GM12878 (cell line): ENCODE measurements around the gene CDKN2A. TPM values are rescaled to one million over a fixed set of nuclear protein-coding genes. Genes with fewer than 3 reads are reported as not detected.

Experiments used
- ATAC-seq: fragments of 200-7000 bp; cut with Tn5 transposase; 3 replicates; pipeline ENCODE4 v1.9.1; 2020; ENCODE audit warnings: mild to moderate bottlenecking, moderate library complexity
- BruUV-seq: library from RNA; stranded (reverse); fragments of 400-500 nt; replicated peaks from 2 replicates; lab custom pipeline; 2021; lab: Mats Ljungman, UMichigan
- CTCF ChIA-PET: fragments of 300-600 bp; sonication (Branson Sonifier 250); formaldehyde crosslinking; extraction: SDS; loops from one replicate; lab custom pipeline; 2021; ENCODE audit warnings: inconsistent platforms; lab: Yijun Ruan, JAX
- POLR2A ChIA-PET: fragments of 350-600 bp; formaldehyde crosslinking; extraction: SDS; loops from one replicate; lab custom pipeline; 2021; ENCODE audit warnings: inconsistent platforms; lab: Charles Lee
- RAD21 ChIA-PET: fragments of 300-600 bp; sonication (Branson Sonifier 250); formaldehyde crosslinking; loops from one replicate; lab custom pipeline; 2023; ENCODE audit warnings: antibody characterized with exemption; ENCODE audit not compliant: unreplicated experiment; lab: Charles Lee
- SMC1A ChIA-PET: fragments of 300-600 bp; sonication (Branson Sonifier 250); formaldehyde crosslinking; loops from one replicate; lab custom pipeline; 2023; ENCODE audit not compliant: unreplicated experiment, uncharacterized antibody; lab: Charles Lee
- DNase-seq: peaks from one replicate; pipeline ENCODE4 v3.0.0-alpha.2; 2011; ENCODE audit warnings: low read depth, low spot score
- FAIRE-seq: peaks from 3 replicates; lab custom pipeline; 2011; peaks lifted over from hg19 to GRCh38; lab: Jason Lieb, UNC
- H2AFZ ChIP-seq: 2 replicates; pipeline ENCODE4 v1.6.0; 2011; ENCODE audit warnings: low read depth, low read length, control low read depth; ENCODE audit not compliant: control insufficient read depth
- H3K27ac ChIP-seq: 2 replicates; pipeline ENCODE4 v1.5.1; 2011; ENCODE audit warnings: control low read depth; ENCODE audit not compliant: control insufficient read depth, insufficient read depth
- H3K27me3 ChIP-seq, 2 experiments: replicated peaks in 1 of 2; 2 replicates each; pipeline versions ENCODE4 v1.6.0 to v1.6.1; 2011; ENCODE audit warnings: low read length in 1 of 2; ENCODE audit not compliant: control insufficient read depth in 2 of 2, insufficient read depth in 2 of 2
- H3K36me3 ChIP-seq, 2 experiments: 2 replicates each; pipeline ENCODE4 v1.5.1; 2011; ENCODE audit warnings: low read length in 1 of 2; ENCODE audit not compliant: control insufficient read depth in 2 of 2, insufficient read depth in 2 of 2
- H3K4me1 ChIP-seq: 2 replicates; pipeline ENCODE4 v1.6.1; 2011; ENCODE audit warnings: mild to moderate bottlenecking, low read length, moderate library complexity, mixed read lengths; ENCODE audit not compliant: control insufficient read depth, insufficient read depth
- H3K4me2 ChIP-seq: 2 replicates; pipeline ENCODE4 v1.6.0; 2011; ENCODE audit warnings: control low read depth; ENCODE audit not compliant: control insufficient read depth, insufficient read depth
- H3K4me3 ChIP-seq: fragments of 200-600 bp; sonication (generic); 2 replicates; pipeline ENCODE4 v1.5.1; 2016
- H3K79me2 ChIP-seq: 2 replicates; pipeline ENCODE4 v1.6.0; 2011; ENCODE audit warnings: low read length; ENCODE audit not compliant: control insufficient read depth, insufficient read depth
- H3K9ac ChIP-seq: 2 replicates; pipeline ENCODE4 v1.8.0; 2011; ENCODE audit warnings: low read length, control low read depth, mixed read lengths; ENCODE audit not compliant: control insufficient read depth, insufficient read depth
- H3K9me3 ChIP-seq: replicated peaks from 3 replicates; pipeline ENCODE4 v1.5.1; 2011; ENCODE audit warnings: mild to moderate bottlenecking, low read length; ENCODE audit not compliant: control insufficient read depth, insufficient read depth
- H4K20me1 ChIP-seq: 2 replicates; pipeline ENCODE4 v1.6.0; 2011; ENCODE audit not compliant: control insufficient read depth, insufficient read depth
- E4F1 ChIP-seq: fragments of 450-650 bp; IDR thresholded peaks from 2 replicates; pipeline ENCODE4 v1.6.1; 2018; ENCODE audit warnings: borderline replicate concordance, mild to moderate bottlenecking; ENCODE audit not compliant: partially characterized antibody
- JUND ChIP-seq: IDR thresholded peaks from 2 replicates; pipeline ENCODE4 v1.6.1; 2012; ENCODE audit warnings: low read depth, mild to moderate bottlenecking, low read length, improper control_type of control experiment, moderate library complexity
- NBN ChIP-seq: fragments of 450-650 bp; IDR thresholded peaks from 2 replicates; pipeline ENCODE4 v1.6.1; 2016
- STAT1 ChIP-seq: fragments of 450-650 bp; conservative IDR thresholded peaks from 2 replicates; pipeline ENCODE4 v1.6.1; 2014; ENCODE audit warnings: antibody characterized with exemption, mild to moderate bottlenecking
- in situ Hi-C: fragments of 300-500 bp; cut with MboI; formaldehyde crosslinking; loops from 9 replicates; pipeline ENCODE4 v1.14.3; 2018; ENCODE audit warnings: mixed read lengths
- intact Hi-C: fragments of 100-400 bp; cut with micrococcal nuclease; formaldehyde crosslinking; loops from one replicate; pipeline ENCODE4 v1.14.2; 2022; ENCODE audit not compliant: unreplicated experiment
- polyA plus RNA-seq, 11 experiments: library from polyadenylated mRNA; depleted of rRNA in 4 of 11; unstranded in 6 of 11; stranded (reverse) in 5 of 11; fragments of >200 nt; fragmentation: Nextera tagmentation in 4 of 11; fragmentation: Illumina TruSeq in 1 of 11; extraction: Ambion mirVana in 4 of 11; extraction: Trizol in 1 of 11; gene quantifications; 1 replicate in 1 of 11; 2 replicates in 10 of 11; pipeline versions ENCODE4 v1.2.1 to v1.2.3, GENCODE V29; 2011 to 2016; ENCODE audit warnings: inconsistent platforms in 2 of 11, missing spikeins in 2 of 11, low read depth in 1 of 11
- total RNA-seq, 4 experiments: library from RNA; depleted of rRNA in 3 of 4; stranded (reverse); fragments of >200 nt in 3 of 4; fragmentation: Illumina TruSeq in 1 of 4; extraction: Trizol in 1 of 4; gene quantifications; 2 replicates each; pipeline versions ENCODE4 v1.2.1 to v1.2.3, GENCODE V29; 2013 to 2021
- TF ChIP-seq, protein P1 (sequence below): fragments of 450-650 bp; IDR thresholded peaks from 2 replicates; pipeline ENCODE4 v1.6.1; 2017; ENCODE audit warnings: antibody characterized with exemption, mild to moderate bottlenecking, moderate library complexity

The CDKN2A gene
- total and polyA plus RNA-seq, 10 of the 15 experiments (the other 5 are each of a cell fraction or from before 2014, with no cell fraction given) = 0.84 to 41.2 (median 18.4) TPM

DNA sequence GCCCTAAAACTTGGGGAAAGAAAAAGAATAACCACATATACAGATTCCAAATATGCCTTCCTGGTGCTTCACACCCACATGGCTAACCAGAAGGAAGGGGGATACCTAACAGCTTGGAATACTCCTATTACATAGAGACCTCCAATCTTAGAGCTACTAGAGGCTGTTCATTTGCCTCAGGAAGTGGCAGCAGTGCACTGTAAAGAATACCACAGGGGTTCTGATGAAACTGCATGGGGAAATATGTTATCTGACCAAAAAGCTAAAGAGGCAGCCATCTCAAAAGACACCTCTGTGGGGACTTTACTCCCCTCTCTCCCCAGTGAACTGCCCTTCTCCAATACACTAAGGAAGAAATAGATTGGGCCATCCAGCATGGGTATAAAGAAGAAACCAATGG, 66.4 kb downstream of the CDKN2A start:
- ChIA-PET POLR2A (no interaction called here), CTCF (interaction anchor here (0.6 to 1.2 kb wide), 2 partner anchors 26 to 112 kb away, joined by 3 read pairs; no protein-coding TSS in a partner anchor), RAD21 (interaction anchor here (0.9 kb wide), 1 partner anchor 115 kb away, joined by 4 read pairs; no protein-coding TSS in a partner anchor), SMC1A (no interaction called here)
- no peaks in the 10 kb centered on the region for H3K36me3 ChIP-seq
- H3K79me2 ChIP-seq = no peaks in the 10 kb centered on the region
- no TSS peak for BruUV-seq
- no peaks in the 10 kb centered on the region for H3K27me3 ChIP-seq
- no peak overlapping the region for H2AFZ ChIP-seq
- FAIRE-seq (no peak), ATAC-seq (no peak), DNase-seq (no peak)
- in situ Hi-C loops (no loop called here), intact Hi-C loops (no loop called here)
- H3K9ac ChIP-seq = no peak overlapping the region
- H3K4me1 ChIP-seq = no peaks in the 10 kb centered on the region
- H3K9me3 ChIP-seq = no peaks in the 10 kb centered on the region; the same call in 2 of the 3 replicates
- H3K4me3 ChIP-seq = no peak overlapping the region
- TF ChIP-seq E4F1 (no peak), STAT1 (no peak), JUND (no peak), NBN (no peak)
- TF ChIP-seq, protein P1, sequence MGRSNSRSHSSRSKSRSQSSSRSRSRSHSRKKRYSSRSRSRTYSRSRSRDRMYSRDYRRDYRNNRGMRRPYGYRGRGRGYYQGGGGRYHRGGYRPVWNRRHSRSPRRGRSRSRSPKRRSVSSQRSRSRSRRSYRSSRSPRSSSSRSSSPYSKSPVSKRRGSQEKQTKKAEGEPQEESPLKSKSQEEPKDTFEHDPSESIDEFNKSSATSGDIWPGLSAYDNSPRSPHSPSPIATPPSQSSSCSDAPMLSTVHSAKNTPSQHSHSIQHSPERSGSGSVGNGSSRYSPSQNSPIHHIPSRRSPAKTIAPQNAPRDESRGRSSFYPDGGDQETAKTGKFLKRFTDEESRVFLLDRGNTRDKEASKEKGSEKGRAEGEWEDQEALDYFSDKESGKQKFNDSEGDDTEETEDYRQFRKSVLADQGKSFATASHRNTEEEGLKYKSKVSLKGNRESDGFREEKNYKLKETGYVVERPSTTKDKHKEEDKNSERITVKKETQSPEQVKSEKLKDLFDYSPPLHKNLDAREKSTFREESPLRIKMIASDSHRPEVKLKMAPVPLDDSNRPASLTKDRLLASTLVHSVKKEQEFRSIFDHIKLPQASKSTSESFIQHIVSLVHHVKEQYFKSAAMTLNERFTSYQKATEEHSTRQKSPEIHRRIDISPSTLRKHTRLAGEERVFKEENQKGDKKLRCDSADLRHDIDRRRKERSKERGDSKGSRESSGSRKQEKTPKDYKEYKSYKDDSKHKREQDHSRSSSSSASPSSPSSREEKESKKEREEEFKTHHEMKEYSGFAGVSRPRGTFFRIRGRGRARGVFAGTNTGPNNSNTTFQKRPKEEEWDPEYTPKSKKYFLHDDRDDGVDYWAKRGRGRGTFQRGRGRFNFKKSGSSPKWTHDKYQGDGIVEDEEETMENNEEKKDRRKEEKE = no peak
- no peak overlapping the region for H3K4me2 ChIP-seq
- no peaks in the 10 kb centered on the region for H4K20me1 ChIP-seq
- H3K27ac ChIP-seq = no peak overlapping the region
